Measurements from ENCODE around the gene CBX2. TPM values are rescaled to one million over a fixed set of nuclear protein-coding genes. Genes with fewer than 3 reads are reported as not detected.

The CBX2 gene
- total RNA-seq, 1 donor from 2014 or later: 53.5 TPM

GRCh38 chr17:79729761-79730160, 48.2 kb upstream of the CBX2 start:
- H3K27me3 ChIP-seq: no peaks in the 10 kb centered on the region
- no peak overlapping the region for H3K9ac ChIP-seq
- DNase-seq (ENCODE audit: low spot score): no peak
- Mint-ChIP-seq H3K36me3 (no peaks in the 10 kb centered on the region), H3K4me1 (peaks cover 13% of the 10 kb centered on the region), H3K9me3 (no peaks in the 10 kb centered on the region), H3K4me3 (no peak overlapping the region), H3K27me3 (ENCODE audit: insufficient read depth, low read depth) (peaks cover 8% of the 10 kb centered on the region), H3K27ac (no peak overlapping the region)
- no peaks in the 10 kb centered on the region for H3K79me2 ChIP-seq (ENCODE audit: low read depth)
- H2AFZ ChIP-seq (replicated peaks): no peak overlapping the region
- no peak overlapping the region for H3K27ac ChIP-seq
- no peaks in the 10 kb centered on the region for H3F3A ChIP-seq (ENCODE audit: low read depth)
- H3K4me1 ChIP-seq: no peaks in the 10 kb centered on the region
- no peaks in the 10 kb centered on the region for H4K20me1 ChIP-seq (ENCODE audit: low read depth)
- no peak overlapping the region for H3K4me2 ChIP-seq
- no peaks in the 10 kb centered on the region for H3K36me3 ChIP-seq
- no peak overlapping the region for H3K4me3 ChIP-seq
- no peaks in the 10 kb centered on the region for H3K9me3 ChIP-seq (ENCODE audit: low read depth)
- TF ChIP-seq, protein P1, sequence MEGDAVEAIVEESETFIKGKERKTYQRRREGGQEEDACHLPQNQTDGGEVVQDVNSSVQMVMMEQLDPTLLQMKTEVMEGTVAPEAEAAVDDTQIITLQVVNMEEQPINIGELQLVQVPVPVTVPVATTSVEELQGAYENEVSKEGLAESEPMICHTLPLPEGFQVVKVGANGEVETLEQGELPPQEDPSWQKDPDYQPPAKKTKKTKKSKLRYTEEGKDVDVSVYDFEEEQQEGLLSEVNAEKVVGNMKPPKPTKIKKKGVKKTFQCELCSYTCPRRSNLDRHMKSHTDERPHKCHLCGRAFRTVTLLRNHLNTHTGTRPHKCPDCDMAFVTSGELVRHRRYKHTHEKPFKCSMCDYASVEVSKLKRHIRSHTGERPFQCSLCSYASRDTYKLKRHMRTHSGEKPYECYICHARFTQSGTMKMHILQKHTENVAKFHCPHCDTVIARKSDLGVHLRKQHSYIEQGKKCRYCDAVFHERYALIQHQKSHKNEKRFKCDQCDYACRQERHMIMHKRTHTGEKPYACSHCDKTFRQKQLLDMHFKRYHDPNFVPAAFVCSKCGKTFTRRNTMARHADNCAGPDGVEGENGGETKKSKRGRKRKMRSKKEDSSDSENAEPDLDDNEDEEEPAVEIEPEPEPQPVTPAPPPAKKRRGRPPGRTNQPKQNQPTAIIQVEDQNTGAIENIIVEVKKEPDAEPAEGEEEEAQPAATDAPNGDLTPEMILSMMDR (IDR thresholded peaks at IDR 0.05): no peak
- TF ChIP-seq EZH2 (IDR thresholded peaks at IDR 0.05): no peak
- no peak for TF ChIP-seq EZH2phosphoT487 (IDR thresholded peaks at IDR 0.05)

DNA sequence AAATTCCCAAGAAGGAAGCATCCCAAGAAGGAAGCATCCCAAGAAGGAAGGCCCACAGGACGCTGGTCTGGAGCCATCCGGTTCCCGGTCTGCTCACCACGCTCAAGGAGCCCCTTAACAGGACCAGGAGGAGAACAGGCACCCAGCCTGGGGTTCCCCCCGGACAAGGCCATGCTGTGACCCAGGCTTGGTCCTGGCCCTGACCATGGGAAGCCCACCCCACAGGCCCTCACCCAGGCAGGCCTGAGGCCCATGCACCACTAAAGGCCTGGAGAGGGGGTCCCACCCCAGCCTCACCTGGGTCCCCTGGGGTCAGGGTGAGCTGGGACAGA, 47.5 kb upstream of the CBX2 start:
- Histone ChIP-seq H3K27me3 (no peaks in the 10 kb centered on the region), H2AFZ (replicated peaks) (no peak overlapping the region), H4K20me1 (ENCODE audit: low read depth) (no peaks in the 10 kb centered on the region), H3K9me3 (ENCODE audit: low read depth) (no peaks in the 10 kb centered on the region), H3K4me3 (no peak overlapping the region), H3K9ac (no peak overlapping the region), H3K4me2 (no peak overlapping the region), H3K79me2 (ENCODE audit: low read depth) (no peaks in the 10 kb centered on the region), H3F3A (ENCODE audit: low read depth) (no peaks in the 10 kb centered on the region), H3K36me3 (no peaks in the 10 kb centered on the region), H3K4me1 (no peaks in the 10 kb centered on the region), H3K27ac (no peak overlapping the region)
- Mint-ChIP-seq H3K27me3 (ENCODE audit: insufficient read depth, low read depth) (peaks cover 10% of the 10 kb centered on the region), H3K4me3 (no peak overlapping the region), H3K36me3 (no peaks in the 10 kb centered on the region), H3K4me1 (peaks cover 13% of the 10 kb centered on the region), H3K27ac (no peak overlapping the region), H3K9me3 (no peaks in the 10 kb centered on the region)
- TF ChIP-seq EZH2phosphoT487 (IDR thresholded peaks at IDR 0.05) (no peak), EZH2 (IDR thresholded peaks at IDR 0.05) (no peak)
- TF ChIP-seq, protein P1 (IDR thresholded peaks at IDR 0.05): no peak
- DNase-seq (ENCODE audit: low spot score): no peak

- no peak within 1 kb of the TSS for H3K4me3 ChIP-seq
- Mint-ChIP-seq H3K4me1 (peaks cover 13% of the 10 kb centered on the region), H3K4me3 (no peak within 1 kb of the TSS), H3K27me3 (ENCODE audit: insufficient read depth, low read depth) (peaks cover 10% of the 10 kb centered on the region), H3K36me3 (no peaks in the 10 kb centered on the region), H3K27ac (no peak within 1 kb of the TSS), H3K9me3 (no peaks in the 10 kb centered on the region)
- H3K4me2 ChIP-seq: no peak within 1 kb of the TSS
- H3K4me1 ChIP-seq: no peaks in the 10 kb centered on the region
- no peak within 1 kb of the TSS for H2AFZ ChIP-seq (replicated peaks)
- H3K27ac ChIP-seq: no peak within 1 kb of the TSS
- no peak within 1 kb of the TSS for H3K9ac ChIP-seq
- TF ChIP-seq, protein P1 (IDR thresholded peaks at IDR 0.05): no peak
- TF ChIP-seq EZH2phosphoT487 (IDR thresholded peaks at IDR 0.05) (no peak), EZH2 (IDR thresholded peaks at IDR 0.05) (no peak)
- H4K20me1 ChIP-seq (ENCODE audit: low read depth): no peaks in the 10 kb centered on the region
- H3K36me3 ChIP-seq: no peaks in the 10 kb centered on the region
- no peaks in the 10 kb centered on the region for H3F3A ChIP-seq (ENCODE audit: low read depth)
- no peaks in the 10 kb centered on the region for H3K9me3 ChIP-seq (ENCODE audit: low read depth)
- no peaks in the 10 kb centered on the region for H3K79me2 ChIP-seq (ENCODE audit: low read depth)
- DNase-seq (ENCODE audit: low spot score): no peak
- H3K27me3 ChIP-seq: no peaks in the 10 kb centered on the region
Measured at GRCh38 chr17:79730769-79731483, 47.0 kb upstream of the CBX2 start, which contains the start of gene ENPP7. TSS of gene ENPP7 (plus strand) at chr17:79730943. CDS start at chr17:79731140, 197 bp downstream.
